LNCAP (cell line): ENCODE measurements around the gene CDH3.

Source experiments
- TF ChIP-seq, protein P1 (sequence below): fragments of 450-650 bp; IDR thresholded peaks from 2 replicates; pipeline ENCODE4 v1.5.1; 2017; ENCODE audit warnings: mild to moderate bottlenecking

The CDH3 gene

DNA sequence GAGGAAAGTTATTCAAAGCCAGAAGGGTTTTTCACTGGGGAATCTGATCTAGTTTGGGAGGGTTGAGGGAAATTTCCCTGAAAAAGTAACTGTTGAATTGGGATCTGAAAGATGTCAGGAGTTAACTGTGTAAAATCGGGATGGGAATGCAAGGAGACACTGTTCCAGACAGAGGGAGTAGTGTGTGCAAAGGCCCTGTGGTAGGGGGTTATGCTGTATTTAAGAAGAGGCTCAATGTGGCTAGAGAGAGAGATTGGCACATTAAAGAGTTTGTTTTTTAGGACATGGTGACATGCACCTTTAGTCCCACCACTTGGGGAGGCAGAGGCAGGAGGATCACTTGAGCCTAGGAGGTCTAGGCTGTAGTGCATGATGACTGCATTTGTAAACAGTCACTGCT is 16.9 kb downstream of the CDH3 start:
- TF ChIP-seq, protein P1, sequence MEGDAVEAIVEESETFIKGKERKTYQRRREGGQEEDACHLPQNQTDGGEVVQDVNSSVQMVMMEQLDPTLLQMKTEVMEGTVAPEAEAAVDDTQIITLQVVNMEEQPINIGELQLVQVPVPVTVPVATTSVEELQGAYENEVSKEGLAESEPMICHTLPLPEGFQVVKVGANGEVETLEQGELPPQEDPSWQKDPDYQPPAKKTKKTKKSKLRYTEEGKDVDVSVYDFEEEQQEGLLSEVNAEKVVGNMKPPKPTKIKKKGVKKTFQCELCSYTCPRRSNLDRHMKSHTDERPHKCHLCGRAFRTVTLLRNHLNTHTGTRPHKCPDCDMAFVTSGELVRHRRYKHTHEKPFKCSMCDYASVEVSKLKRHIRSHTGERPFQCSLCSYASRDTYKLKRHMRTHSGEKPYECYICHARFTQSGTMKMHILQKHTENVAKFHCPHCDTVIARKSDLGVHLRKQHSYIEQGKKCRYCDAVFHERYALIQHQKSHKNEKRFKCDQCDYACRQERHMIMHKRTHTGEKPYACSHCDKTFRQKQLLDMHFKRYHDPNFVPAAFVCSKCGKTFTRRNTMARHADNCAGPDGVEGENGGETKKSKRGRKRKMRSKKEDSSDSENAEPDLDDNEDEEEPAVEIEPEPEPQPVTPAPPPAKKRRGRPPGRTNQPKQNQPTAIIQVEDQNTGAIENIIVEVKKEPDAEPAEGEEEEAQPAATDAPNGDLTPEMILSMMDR: no peak

DNA sequence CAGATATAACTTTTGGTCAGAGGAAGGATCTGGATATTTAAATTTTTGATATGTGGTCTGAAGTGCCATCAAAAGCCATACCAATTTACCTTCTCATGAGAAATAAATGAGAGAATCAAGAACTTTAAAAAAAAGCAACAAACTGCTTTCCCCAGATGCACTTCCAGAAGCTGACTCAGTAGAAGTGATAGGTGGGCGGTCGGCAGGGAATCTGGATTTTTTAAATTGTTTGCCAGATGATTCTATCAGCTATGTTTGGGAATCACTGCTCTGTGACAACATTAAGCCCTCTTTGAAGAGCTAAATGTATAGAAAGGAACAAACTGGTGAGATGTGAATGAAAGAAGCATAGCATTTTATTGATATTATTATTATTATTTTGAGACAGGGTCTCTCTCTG is 19.2 kb downstream of the CDH3 start:
- TF ChIP-seq, protein P1: no peak

DNA sequence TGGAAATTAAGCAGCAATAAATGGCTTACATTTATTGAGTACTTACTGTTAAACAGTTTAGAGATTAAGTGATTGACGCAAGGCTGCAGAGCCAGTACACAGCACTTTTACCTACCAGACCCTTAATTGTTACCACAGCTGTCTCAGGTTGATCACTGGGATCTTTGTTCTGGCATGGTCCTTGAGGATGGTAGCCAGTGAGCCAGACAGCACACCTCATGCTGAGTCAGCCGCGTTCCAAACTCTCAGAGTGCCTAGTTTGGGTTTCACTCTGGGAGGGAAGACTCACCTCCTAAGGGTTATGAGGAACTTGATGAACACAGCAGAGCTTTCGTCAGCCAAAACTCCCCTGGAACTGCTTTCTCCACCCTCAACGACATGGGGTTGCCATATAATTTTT is 20.4 kb downstream of the CDH3 start:
- TF ChIP-seq, protein P1: no peak

DNA sequence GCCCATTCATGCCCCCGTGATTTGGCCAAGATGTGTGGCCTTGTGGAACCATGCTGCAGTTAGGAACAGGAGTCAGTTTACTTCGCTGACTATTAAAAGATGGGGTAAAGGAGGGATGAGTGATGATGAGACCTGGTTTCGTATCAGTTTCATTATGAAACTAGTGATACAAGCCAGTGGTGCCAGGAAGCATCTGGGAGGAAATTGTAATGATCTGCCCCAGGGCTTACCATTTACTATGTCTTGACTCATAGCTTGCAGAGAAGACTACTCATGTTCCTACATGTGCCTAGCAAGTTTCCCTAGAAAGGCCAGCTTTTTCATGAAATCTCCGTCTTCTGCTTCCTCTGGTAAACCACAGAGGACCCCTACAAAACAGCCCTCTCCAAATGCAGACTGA is 23.2 kb downstream of the CDH3 start:
- TF ChIP-seq, protein P1: no peak

DNA sequence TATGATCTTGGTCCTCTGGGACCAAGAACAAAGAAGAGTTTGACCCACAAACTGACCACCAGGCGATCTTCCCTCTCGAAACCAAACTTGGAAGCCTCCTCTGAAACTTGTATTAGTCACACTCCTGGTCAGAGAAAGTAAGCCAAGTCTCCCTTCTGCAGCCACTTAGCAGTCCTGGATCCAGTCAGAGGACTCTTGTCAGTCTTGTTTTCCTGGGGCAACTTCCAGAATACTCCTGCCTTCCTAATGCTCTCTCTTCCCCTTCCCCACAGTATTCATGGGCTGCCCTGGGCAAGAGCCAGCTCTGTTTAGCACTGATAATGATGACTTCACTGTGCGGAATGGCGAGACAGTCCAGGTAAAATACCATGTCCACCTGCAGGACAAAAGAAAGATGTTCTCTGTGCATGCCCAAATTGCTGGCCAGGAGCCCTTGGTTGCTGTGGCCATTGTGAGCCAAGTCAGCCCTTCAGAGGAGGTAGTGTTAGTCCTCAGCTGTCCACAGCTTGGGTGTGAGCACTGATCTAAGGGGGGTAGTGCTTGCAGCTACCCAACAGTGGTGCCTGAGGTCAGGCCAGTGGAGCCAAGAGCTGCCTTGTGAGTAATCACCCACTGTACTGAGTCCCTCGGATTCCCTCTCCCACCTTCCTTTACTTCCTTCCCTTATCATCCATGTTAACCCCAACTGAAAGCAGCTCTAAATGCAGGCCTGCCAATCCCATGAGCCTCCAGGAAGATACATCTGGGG is 31.2 kb downstream of the CDH3 start:
- TF ChIP-seq, protein P1: no peak

DNA sequence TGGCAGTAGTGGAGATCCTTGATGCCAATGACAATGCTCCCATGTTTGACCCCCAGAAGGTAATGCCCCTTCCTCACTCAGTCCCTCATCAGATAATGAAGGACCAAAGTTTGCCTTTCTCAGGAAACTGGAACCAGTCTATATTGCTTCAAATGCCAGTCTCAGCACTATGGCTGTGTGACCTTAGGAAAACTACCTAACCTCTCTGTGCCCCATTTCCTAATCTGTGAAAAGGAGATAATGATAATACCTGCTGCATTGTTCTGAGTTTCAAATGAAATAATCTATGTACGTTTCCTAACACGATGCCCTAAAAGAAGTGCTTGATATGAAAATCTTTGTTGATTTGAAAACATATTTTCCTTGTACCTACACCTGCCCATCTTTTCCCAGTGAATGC is 35.9 kb downstream of the CDH3 start:
- TF ChIP-seq, protein P1: no peak

DNA sequence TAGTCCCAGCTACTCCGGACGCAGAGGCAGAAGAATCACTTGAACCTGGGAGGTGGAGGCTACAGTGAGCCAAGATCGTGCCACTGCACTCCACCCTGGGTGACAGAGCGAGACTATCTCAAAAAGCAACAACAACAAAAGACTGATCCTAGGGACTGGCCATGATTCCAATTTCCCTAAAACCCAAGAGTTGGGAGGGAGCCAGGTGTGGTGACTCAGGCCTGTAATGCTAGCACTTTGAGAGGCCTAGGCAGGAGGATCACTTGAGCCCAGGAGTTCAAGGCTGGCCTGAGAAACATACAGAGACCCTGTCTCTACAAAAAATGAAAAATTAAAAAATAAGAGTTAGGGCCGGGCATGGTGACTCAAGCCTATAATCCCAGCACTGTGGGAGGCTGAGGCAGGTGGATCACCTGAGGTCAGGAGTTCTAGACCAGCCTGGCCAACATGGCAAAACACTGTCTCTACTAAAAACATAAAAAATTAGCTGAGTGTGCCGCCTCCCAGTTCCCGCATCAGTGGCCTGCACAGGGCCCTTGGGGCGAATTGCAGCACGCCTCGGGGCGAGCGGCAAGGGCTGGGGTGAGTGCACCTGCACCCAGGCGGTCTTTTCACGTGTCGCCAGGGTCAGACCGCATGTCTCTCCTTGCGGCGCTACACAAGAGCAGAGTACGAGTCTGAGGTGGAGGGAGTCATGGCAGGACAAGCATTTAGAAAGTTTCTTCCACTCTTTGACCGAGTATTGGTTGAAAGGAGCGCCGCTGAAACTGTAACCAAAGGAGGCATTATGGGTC is 40.8 kb downstream of the CDH3 start:
- TF ChIP-seq, protein P1: no peak
